Skeletal muscle satellite cell (primary cell): ENCODE data around the gene FOXL3.

Experiments
- H3K27me3 ChIP-seq: 2 replicates; pipeline ENCODE4 v1.7.0; 2013; ENCODE audit warnings: low read length; ENCODE audit not compliant: control insufficient read depth, insufficient read depth
- H3K36me3 ChIP-seq: 2 replicates; pipeline ENCODE4 v1.7.0; 2013; ENCODE audit warnings: mild to moderate bottlenecking, control low read depth, low read length; ENCODE audit not compliant: insufficient read depth
- H3K4me1 ChIP-seq: 2 replicates; pipeline ENCODE4 v1.7.0; 2013; ENCODE audit warnings: low read length; ENCODE audit not compliant: control insufficient read depth, insufficient read depth
- H3K4me2 ChIP-seq: 2 replicates; pipeline ENCODE4 v1.7.0; 2013; ENCODE audit warnings: mild to moderate bottlenecking, low read length
- H3K4me3 ChIP-seq: 2 replicates; pipeline ENCODE4 v1.7.0; 2013; ENCODE audit warnings: low read length
- H3K9ac ChIP-seq: 2 replicates; pipeline ENCODE4 v1.7.0; 2013; ENCODE audit warnings: mild to moderate bottlenecking, low read depth, low read length, moderate library complexity
- H3K9me3 ChIP-seq: replicated peaks from 2 replicates; pipeline ENCODE4 v1.7.0; 2013; ENCODE audit warnings: mild to moderate bottlenecking, control low read depth, low read length

The FOXL3 gene

GRCh38 chr7:284762-285722, 4.9 kb upstream of the FOXL3 start:
- H3K4me2 ChIP-seq, result no peak overlapping the region
- H3K9ac ChIP-seq, result no peak overlapping the region
- no peak overlapping the region for H3K4me3 ChIP-seq
- no peaks in the 10 kb centered on the region for H3K36me3 ChIP-seq
- H3K9me3 ChIP-seq, result no peaks in the 10 kb centered on the region
- peaks cover 74% of the 10 kb centered on the region for H3K27me3 ChIP-seq
- no peaks in the 10 kb centered on the region for H3K4me1 ChIP-seq

DNA sequence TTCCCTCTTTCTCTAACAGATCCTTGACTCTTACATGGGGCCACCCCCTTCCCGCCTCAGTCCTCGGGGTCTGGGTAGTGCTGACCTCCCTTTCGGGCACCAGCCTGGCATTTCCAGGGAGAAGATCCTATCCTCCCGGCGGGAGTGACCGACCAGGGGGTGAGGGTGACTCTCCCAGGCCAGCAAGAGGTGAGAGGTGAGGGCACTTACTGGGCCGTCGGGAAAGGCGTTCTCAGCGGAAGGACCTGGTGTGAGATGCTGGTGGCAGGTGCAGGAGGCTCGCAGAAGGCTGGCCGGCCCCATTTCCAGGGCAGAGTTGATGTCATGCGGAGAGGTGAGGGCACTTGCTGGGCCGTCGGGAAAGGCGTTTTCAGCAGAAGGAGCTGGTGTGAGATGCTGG, 4.2 kb upstream of the FOXL3 start:
- no peak overlapping the region for H3K9ac ChIP-seq
- H3K4me3 ChIP-seq, result no peak overlapping the region
- H3K36me3 ChIP-seq, result no peaks in the 10 kb centered on the region
- H3K4me1 ChIP-seq, result no peaks in the 10 kb centered on the region
- H3K9me3 ChIP-seq, result no peaks in the 10 kb centered on the region
- H3K27me3 ChIP-seq, result peaks cover 75% of the 10 kb centered on the region
- H3K4me2 ChIP-seq, result no peak overlapping the region

DNA sequence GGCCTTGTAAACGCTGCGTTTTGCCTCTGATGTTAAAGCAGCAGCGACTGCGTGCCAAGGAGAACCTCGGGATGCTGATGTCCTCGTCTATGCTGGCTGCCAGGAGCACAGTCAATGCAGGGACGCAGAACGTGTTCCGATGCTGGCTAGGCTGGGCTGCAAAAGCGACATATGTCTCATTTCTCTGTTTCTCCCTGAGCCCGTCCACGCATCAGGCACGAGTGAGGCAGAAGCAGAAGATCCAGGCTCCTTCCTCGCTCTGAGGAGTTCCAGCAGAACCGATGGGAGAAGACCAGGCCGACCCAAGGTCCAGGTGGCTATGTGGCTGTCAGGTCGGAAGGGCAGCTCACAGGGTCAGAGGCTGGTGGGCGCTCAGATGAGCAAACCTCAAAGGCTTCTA, 3.7 kb upstream of the FOXL3 start:
- Histone ChIP-seq H3K4me1 (no peaks in the 10 kb centered on the region), H3K36me3 (no peaks in the 10 kb centered on the region), H3K9me3 (no peaks in the 10 kb centered on the region), H3K9ac (no peak overlapping the region), H3K4me3 (no peak overlapping the region), H3K27me3 (peaks cover 72% of the 10 kb centered on the region), H3K4me2 (no peak overlapping the region)

DNA sequence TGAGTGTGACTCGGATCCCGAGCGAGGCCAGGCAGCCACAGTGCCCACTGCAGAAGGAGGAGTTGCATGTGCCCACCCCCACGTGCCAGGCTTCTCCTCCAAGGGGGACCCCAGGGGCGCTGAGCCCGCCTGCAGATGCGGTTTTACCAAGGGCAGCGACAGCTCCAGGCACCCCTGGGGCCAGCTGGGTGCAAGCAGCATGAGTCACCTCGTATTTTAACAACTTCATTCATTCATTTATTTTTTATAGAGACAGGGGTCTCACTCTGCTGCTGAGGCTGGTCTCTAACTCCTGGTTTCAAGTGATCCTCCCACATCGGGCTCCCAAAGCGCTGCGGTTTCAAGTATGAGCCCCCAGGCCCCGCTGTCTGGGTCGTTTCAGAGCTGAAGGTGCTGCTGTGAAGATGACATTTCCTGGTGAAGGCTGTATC, 1.3 kb upstream of the FOXL3 start:
- no peaks in the 10 kb centered on the region for H3K9me3 ChIP-seq
- H3K36me3 ChIP-seq, result no peaks in the 10 kb centered on the region
- no peak overlapping the region for H3K9ac ChIP-seq
- H3K4me3 ChIP-seq, result no peak overlapping the region
- H3K27me3 ChIP-seq, result peaks cover 87% of the 10 kb centered on the region
- no peaks in the 10 kb centered on the region for H3K4me1 ChIP-seq
- no peak overlapping the region for H3K4me2 ChIP-seq

DNA sequence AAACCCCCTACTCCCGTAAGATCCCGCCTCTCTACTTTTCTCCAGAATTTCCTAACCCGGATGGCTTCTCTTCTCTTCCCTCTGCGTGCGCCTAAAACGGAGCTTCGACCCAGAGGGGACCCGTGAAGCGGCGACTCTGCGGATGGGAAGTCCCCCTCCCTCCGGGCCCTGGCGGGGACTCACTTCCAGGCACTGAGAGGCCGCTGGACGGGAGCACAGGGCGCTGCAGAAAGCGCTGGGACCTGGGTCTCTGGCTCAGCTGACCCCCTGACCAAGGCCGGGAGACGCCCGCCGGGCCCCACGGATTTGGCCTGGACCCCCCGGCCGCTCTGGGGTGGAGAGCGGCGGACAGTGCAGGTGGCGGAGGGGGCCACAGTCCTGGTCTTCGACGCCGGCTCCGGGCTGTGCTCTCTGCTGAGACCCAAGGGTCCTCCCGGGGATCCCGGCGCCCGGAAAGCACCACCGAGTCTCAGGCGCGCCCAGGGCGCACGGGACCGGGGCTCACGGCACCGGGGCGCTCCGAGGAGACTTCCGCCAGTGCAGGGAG, 688 bp upstream of the FOXL3 start:
- H3K4me2 ChIP-seq, result no peak overlapping the region
- no peaks in the 10 kb centered on the region for H3K36me3 ChIP-seq
- no peak overlapping the region for H3K9ac ChIP-seq
- no peaks in the 10 kb centered on the region for H3K4me1 ChIP-seq
- no peaks in the 10 kb centered on the region for H3K9me3 ChIP-seq
- peaks cover 90% of the 10 kb centered on the region for H3K27me3 ChIP-seq
- no peak overlapping the region for H3K4me3 ChIP-seq

DNA sequence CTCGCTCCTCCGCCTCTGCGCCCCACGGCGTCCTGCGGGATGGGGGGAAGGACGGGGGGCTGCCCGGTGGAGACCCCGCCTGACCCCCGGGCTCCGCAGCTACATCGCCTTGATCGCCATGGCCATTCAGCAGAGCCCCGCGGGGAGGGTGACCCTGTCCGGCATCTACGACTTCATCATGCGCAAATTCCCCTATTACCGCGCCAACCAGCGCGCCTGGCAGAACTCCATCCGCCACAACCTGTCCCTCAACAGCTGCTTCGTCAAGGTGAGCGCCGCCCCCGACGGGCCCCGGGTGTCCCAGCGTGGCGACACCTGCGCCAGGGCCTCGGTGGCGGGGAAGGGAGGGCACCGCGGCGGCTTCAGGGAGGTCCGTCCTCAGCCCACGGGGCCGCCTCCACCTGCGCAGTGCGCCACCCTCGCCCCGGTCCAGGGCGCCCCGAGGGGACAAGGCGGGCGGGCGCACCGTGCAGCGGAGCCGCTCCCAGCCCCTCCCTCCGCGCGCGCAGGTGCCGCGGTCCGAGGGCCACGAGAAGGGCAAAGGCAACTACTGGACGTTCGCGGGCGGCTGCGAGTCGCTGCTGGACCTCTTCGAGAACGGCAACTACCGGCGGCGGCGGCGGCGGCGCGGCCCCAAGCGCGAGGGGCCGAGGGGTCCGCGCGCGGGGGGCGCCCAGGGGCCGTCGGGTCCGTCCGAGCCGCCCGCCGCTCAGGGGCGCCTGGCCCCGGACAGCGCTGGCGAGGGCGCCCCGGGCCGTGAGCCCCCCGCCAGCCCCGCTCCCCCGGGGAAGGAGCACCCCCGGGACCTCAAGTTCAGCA, 793 bp downstream of the FOXL3 start:
- no peaks in the 10 kb centered on the region for H3K36me3 ChIP-seq
- H3K4me1 ChIP-seq, result no peaks in the 10 kb centered on the region
- H3K4me2 ChIP-seq, result no peak overlapping the region
- H3K27me3 ChIP-seq, result peaks cover 88% of the 10 kb centered on the region
- no peak overlapping the region for H3K4me3 ChIP-seq
- H3K9me3 ChIP-seq, result no peaks in the 10 kb centered on the region
- H3K9ac ChIP-seq, result no peak overlapping the region

DNA sequence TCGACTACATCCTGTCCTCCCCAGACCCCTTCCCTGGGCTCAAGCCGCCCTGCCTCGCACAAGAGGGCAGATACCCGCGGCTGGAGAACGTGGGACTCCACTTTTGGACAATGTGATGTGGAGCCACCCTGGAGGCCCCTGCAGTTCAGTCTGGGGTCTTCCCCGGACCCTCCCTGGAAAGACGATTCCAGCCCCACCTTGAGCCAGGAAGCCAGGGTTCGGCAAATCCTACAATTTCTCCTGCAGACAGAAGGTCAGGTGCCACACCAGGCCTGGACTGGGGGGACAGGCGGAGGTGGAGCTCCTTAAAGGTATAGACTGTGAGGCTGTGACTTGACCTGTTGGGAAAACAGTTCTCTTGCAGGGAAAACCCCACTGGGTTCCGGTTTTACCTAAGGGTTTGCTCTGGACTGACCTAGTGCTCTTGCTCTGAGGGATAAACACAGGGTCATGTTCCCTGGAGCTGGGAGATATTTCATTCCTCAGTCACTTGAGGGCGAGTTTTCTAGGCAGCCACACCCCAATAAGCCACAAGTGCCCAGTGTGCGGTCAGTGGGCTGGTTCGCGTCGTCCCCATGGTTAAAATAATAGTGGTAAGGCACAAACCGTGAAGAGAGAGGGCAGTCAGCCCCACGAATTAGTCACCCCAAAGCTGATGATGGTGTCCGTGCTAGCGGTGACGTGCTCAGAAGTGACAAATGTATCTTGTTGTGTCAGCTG, 1.6 kb downstream of the FOXL3 start:
- H3K4me1 ChIP-seq, result no peaks in the 10 kb centered on the region
- no peak overlapping the region for H3K4me3 ChIP-seq
- H3K27me3 ChIP-seq, result peaks cover 81% of the 10 kb centered on the region
- no peak overlapping the region for H3K9ac ChIP-seq
- no peak overlapping the region for H3K4me2 ChIP-seq
- H3K9me3 ChIP-seq, result no peaks in the 10 kb centered on the region
- H3K36me3 ChIP-seq, result no peaks in the 10 kb centered on the region

DNA sequence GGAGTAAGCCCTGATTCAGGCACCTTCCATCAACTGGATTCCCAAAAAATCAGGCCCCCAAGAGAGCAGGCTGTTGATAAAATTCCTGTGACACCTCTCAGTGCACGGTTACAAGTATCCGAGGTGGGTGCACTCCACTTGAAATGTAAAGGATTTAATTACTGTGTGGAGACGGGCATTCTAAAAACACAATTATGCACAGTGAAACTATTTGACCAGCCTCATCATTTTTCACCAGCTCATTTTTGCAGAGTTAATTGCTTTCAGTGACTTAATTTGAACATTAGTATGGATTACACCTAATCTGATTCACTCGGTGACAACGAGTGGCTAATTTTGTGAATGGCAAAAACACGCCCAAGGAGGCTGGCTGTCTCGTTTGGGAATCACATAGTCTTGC, 2.3 kb downstream of the FOXL3 start:
- no peak overlapping the region for H3K4me3 ChIP-seq

GRCh38 chr7:292826-293225, 2.9 kb downstream of the FOXL3 start:
- H3K36me3 ChIP-seq, result no peaks in the 10 kb centered on the region
- H3K27me3 ChIP-seq, result peaks cover 78% of the 10 kb centered on the region
- H3K4me3 ChIP-seq, result no peak overlapping the region
- H3K4me2 ChIP-seq, result no peak overlapping the region
- H3K4me1 ChIP-seq, result no peaks in the 10 kb centered on the region
- no peak overlapping the region for H3K9ac ChIP-seq
- H3K9me3 ChIP-seq, result no peaks in the 10 kb centered on the region

More for the DNA sequence above, 2.3 kb downstream of the FOXL3 start:
- Histone ChIP-seq H3K27me3 (peaks cover 79% of the 10 kb centered on the region), H3K4me1 (no peaks in the 10 kb centered on the region), H3K4me2 (no peak overlapping the region), H3K36me3 (no peaks in the 10 kb centered on the region), H3K9me3 (no peaks in the 10 kb centered on the region), H3K9ac (no peak overlapping the region)

GRCh38 chr7:293681-294439, 3.9 kb downstream of the FOXL3 start:
- H3K27me3 ChIP-seq, result peaks cover 77% of the 10 kb centered on the region
- H3K9me3 ChIP-seq, result no peaks in the 10 kb centered on the region
- H3K9ac ChIP-seq, result no peak overlapping the region
- H3K4me2 ChIP-seq, result no peak overlapping the region
- no peak overlapping the region for H3K4me3 ChIP-seq
- H3K36me3 ChIP-seq, result no peaks in the 10 kb centered on the region
- no peaks in the 10 kb centered on the region for H3K4me1 ChIP-seq
